ENCODE results near the gene GGT7.

The GGT7 gene

GRCh38 chr20:34862724-34863123 lies 9.9 kb downstream of the GGT7 start:
- H3K4me3 ChIP-seq (ENCODE audit: low read depth, low read length) = no peak overlapping the region
- DNase-seq (ENCODE audit: low read depth) = no peak
- TF ChIP-seq CTCF (IDR thresholded peaks at IDR 0.05; ENCODE audit: control insufficient read depth, extremely low read depth, insufficient read depth) = no peak

- no peak for TF ChIP-seq CTCF (IDR thresholded peaks at IDR 0.05; ENCODE audit: control insufficient read depth, extremely low read depth, insufficient read depth)
- peak; percentile 69 for DNase-seq (ENCODE audit: low read depth)
- no peak overlapping the region for H3K4me3 ChIP-seq (ENCODE audit: low read depth, low read length)
Measured at GRCh38 chr20:34861386-34862084, 11.1 kb downstream of the GGT7 start.

- DNase-seq (ENCODE audit: low read depth) = no peak
Measured at GRCh38 chr20:34859826-34860545, 12.7 kb downstream of the GGT7 start.

GRCh38 chr20:34859367-34859766 lies 13.3 kb downstream of the GGT7 start:
- no peak overlapping the region for H3K4me3 ChIP-seq (ENCODE audit: low read depth, low read length)
- no peak for DNase-seq (ENCODE audit: low read depth)
- no peak for TF ChIP-seq CTCF (IDR thresholded peaks at IDR 0.05; ENCODE audit: control insufficient read depth, extremely low read depth, insufficient read depth)

More at GRCh38 chr20:34859826-34860545, 12.7 kb downstream of the GGT7 start:
- no peak overlapping the region for H3K4me3 ChIP-seq (ENCODE audit: low read depth, low read length)
- TF ChIP-seq CTCF (IDR thresholded peaks at IDR 0.05; ENCODE audit: control insufficient read depth, extremely low read depth, insufficient read depth) = no peak

GRCh38 chr20:34852298-34852697 lies 20.4 kb downstream of the GGT7 start:
- TF ChIP-seq CTCF (IDR thresholded peaks at IDR 0.05; ENCODE audit: control insufficient read depth, extremely low read depth, insufficient read depth) = no peak
- no peak for DNase-seq (ENCODE audit: low read depth)
- no peak overlapping the region for H3K4me3 ChIP-seq (ENCODE audit: low read depth, low read length)

GRCh38 chr20:34850969-34851368 lies 21.7 kb downstream of the GGT7 start:
- no peak for DNase-seq (ENCODE audit: low read depth)
- TF ChIP-seq CTCF (IDR thresholded peaks at IDR 0.05; ENCODE audit: control insufficient read depth, extremely low read depth, insufficient read depth) = no peak
- H3K4me3 ChIP-seq (ENCODE audit: low read depth, low read length) = no peak overlapping the region
